Measurements from ENCODE around the gene WDR81.
"Not testable (repeated sequence)": the region's sequence is repeated elsewhere in the genome, so short reads cannot be mapped to it uniquely, and the experiment has no call there.

The WDR81 gene

GRCh38 chr17:1724351-1724868 is at the start of gene WDR81:
Gene WDR81, plus strand, starts transcription at chr17:1724704. Its CDS starts 256 bp downstream, at chr17:1724960.
- DNase-seq (ENCODE audit: low read depth), result peak; percentile 82

DNA sequence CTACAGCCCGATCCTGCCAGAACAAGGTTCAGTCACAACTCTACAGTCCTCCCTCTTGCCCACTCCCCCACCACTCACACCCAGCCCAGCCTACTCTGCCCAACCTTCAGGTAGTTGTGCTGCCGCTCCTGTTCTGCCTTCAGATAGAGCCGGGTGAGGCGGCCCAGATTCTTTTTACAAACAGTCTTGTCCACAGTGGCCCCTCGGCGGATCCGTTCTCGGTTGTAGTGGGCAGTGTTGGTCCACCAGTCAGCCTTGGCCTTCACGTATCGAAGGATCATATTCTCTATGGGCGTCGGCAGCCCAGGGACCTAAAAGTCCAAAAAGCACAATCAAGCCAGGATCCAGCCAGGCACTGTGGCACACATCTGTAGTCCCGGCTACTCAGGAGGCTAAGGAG is 48.1 kb upstream of the WDR81 start:
- no peak for DNase-seq (ENCODE audit: low read depth)

DNA sequence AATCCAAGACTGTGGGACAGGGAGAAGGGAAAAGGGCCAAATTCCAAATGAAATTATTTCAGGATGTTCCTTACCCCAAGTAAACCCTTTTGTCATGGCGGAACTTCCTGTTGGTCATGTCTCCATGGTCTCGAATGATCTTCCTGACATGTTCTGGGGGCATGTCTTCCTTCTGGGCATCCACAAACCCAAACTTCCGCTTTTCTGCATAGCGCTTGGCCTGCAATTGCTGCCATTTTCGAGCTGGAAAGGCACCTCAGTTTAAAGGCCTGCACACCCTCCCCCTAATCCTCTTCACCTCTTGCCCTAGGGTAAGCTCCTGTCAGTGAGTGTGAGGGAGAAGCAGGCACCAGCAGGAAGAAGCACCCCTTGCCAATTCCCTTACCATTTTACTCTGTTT is 41.0 kb upstream of the WDR81 start:
- DNase-seq (ENCODE audit: low read depth), result no peak

- DNase-seq (ENCODE audit: low read depth), result peak; percentile 97
These were observed 39.9 kb upstream of the WDR81 start, which contains the start of gene PRPF8 for GRCh38 chr17:1684378-1685189. Gene PRPF8, minus strand, starts transcription at chr17:1684867. Its CDS starts 296 bp downstream, at chr17:1684571.

- no peak for DNase-seq (ENCODE audit: low read depth)
These were observed 38.4 kb upstream of the WDR81 start for GRCh38 chr17:1686086-1686485.

- not testable (repeated sequence) for DNase-seq (ENCODE audit: low read depth)
These were observed 36.1 kb upstream of the WDR81 start for GRCh38 chr17:1688405-1688804.

DNA sequence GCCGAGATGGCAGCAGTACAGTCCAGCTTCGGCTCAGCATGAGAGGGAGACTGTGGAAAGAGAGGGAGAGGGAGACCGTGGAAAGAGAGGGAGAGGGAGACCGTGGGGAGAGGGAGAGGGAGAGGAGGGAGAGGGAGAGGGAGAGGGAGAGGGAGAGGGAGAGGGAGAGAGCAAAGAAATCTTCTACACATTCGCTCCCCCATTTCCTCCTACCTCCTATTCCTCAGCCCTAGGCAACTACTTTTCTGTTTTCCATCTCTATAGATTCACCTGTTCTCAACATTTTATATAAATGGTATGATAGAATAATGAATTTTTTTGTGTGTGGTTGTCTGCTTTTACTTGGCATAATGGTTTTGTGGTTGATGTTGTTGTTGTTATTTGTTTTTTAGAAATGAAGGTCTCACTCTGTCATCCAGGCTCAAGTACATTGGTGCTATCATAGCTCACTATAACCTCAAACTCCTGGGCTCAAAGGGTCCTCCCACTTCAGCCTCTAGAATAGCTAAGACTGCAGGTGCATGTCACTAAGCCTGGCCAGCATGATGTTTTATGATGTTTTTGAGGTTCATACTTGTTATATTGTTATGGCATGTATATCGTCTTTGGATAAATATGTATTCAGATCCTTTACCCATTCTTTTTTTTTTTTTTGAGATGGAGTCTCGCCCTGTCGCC is 33.8 kb upstream of the WDR81 start:
- DNase-seq (ENCODE audit: low read depth), result no peak

GRCh38 chr17:1693339-1693738 is 31.2 kb upstream of the WDR81 start:
- DNase-seq (ENCODE audit: low read depth), result no peak

DNA sequence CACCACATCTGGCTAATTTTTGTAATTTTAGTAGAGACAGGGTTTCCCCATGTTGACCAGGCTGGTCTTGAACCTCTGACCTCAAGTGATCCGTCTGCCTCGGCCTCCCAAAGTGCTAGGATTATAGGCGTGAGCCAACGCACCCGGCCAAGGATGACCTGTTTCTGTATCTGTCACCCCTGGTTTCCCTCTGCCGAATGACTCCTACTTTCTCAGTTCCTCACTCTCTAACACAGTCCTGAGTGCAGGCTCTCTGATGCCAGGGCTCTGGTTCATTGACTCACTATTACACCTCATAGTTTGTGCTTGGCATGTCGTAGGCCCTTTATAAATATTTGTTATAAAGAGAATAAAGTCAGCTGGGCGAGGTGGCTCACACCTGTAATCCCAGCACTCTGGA is 29.1 kb upstream of the WDR81 start:
- no peak for DNase-seq (ENCODE audit: low read depth)

- no peak for DNase-seq (ENCODE audit: low read depth)
These were observed 26.8 kb upstream of the WDR81 start for GRCh38 chr17:1697681-1698080.

DNA sequence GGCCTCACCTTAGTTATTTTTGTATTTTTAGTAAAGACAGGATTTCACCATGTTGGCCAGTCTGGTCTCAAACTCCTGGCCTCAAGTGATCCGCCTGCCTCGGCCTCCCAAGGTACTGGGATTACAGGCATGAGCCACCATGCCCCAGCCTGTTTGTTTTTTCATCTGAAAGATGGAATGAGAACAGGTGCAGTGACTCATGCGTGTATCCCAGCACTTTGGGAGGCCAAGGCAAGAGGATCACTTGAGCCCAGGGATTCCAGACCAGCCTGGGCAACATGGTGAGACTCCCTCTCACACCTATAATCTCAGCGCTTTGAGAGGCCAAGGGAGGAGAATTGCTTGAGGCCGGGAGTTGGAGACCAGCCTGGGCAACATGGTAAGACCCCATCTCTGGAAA is 24.6 kb upstream of the WDR81 start:
- DNase-seq (ENCODE audit: low read depth), result not testable (repeated sequence)

DNA sequence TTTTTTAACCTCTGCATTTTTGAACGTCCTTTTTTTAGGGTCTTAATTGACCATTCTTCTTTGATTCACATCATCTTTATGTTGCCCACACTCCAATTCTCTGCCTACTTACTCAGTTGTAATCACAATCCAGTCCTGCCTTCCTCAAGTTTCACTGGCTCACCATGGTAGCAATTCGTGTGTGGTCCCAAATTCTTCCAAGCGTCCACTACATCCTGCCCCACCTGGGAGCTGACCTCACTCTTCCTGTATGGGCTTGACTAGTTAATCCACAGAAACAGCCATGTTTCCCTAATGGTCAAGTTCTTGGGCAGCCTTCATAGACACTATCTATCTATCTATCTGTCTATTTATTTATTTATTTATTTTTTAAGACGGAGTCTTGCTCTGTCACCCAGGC is 21.4 kb upstream of the WDR81 start:
- no peak for DNase-seq (ENCODE audit: low read depth)

DNA sequence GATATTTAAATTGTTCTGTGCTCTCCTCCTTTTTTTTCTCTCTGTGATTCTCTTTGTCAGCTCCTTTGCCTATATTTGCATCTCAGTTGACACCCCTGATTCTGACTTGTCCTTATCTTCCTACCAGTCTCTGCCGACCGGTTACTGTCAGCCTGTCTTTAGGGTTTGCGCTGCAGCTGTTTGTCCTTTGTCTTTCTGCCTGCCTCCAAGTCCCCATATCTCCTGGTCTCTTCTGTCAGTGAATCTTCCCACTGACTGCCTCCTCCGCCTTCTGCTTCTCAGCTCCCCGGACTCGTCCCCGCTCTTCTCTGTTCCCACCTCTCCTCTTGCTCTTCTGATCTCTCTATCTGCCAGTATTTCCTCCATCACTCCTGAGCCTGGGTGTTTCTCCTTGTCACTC is 19.5 kb upstream of the WDR81 start:
- no peak for DNase-seq (ENCODE audit: low read depth)

DNA sequence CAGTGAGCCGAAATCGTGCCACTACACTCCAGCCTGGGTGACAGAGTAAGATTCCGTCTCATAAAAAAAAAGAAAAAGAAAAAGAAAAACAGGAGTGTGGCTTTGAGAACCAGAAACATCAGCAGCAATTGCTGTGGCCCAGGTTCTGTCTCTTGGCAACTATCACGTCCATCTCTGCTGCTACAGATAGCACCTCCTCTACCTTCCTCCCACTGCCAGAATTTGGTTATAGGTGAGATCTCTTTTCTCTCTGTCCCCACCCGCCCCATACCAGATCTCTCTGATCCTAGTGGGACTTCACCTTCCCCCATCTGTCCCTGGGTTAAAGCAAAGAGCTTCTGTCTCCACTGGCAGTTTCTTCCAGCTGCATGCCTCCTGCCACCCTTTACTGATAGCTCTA is 17.4 kb upstream of the WDR81 start:
- DNase-seq (ENCODE audit: low read depth), result no peak

GRCh38 chr17:1708791-1709346 is 15.6 kb upstream of the WDR81 start:
- DNase-seq (ENCODE audit: low read depth), result not testable (repeated sequence)

DNA sequence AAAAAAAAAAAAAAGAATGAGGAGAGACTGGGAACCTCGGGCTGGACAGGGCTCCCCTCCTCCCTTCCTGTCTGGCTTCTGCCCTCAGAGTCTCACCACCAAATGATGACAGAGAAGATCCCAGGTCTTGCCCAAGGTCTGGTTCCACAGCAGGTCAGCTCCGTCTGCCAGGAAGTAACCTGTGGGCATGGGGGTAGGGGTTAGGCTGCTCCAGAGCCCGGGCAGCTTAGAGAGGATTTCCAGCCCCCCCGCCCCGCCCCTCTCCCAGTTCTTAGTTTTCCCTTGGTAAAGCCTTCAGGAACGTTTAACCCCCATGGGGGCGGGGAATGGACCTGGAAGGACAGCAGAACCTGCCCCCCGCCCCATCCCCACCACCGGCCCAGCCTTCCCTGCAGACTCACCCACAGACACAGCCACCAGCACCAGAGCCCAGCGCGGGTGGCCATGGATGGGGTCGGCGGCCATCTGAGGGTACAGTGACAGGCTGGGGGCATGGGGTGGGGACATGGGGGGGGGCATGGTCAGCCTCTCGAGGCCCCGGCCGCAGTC is 15.0 kb upstream of the WDR81 start:
- DNase-seq (ENCODE audit: low read depth), result no peak

- no peak for DNase-seq (ENCODE audit: low read depth)
These were observed 14.3 kb upstream of the WDR81 start, which contains the start of gene TLCD2 for GRCh38 chr17:1709971-1710806. Gene TLCD2, minus strand, starts transcription at chr17:1710377. Its CDS starts 135 bp downstream, at chr17:1710242.

DNA sequence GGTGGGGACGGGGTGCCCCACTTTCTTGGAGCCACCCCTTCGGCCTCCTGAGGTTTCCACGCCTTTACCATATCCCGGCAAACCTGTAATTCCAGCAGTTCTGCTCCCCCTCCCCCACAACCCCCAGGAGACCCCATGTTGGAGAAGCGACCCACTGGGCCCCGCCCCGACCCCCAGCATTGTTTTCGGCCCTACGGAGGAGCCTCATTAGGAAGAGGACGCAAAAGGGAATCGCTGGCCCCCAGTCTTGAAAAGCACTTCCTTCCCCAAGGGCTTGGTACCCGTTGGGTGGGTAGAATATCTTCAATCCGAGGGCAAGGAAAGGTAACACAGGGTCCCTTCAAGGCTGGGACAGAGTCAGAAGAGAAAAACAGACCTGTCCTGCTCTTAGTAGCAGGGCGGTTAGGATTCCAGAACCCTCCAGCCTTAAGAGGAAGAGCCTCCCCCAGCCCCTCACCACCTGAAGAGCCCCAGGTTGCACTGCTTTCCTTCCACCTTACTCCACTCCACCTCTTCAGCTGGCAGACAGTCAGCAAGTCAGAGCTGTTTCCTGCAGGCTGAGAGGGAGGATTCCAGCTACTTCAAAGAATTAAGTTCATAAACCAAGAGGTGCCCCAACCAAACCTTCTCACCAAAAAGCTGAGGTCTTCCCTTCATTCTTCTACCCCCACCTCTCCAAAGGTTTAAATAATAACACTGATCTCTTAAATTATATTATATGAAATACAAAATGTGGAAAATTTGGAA is 13.5 kb upstream of the WDR81 start:
- DNase-seq (ENCODE audit: low read depth), result no peak

GRCh38 chr17:1711804-1712203 is 12.7 kb upstream of the WDR81 start:
- DNase-seq (ENCODE audit: low read depth), result no peak

DNA sequence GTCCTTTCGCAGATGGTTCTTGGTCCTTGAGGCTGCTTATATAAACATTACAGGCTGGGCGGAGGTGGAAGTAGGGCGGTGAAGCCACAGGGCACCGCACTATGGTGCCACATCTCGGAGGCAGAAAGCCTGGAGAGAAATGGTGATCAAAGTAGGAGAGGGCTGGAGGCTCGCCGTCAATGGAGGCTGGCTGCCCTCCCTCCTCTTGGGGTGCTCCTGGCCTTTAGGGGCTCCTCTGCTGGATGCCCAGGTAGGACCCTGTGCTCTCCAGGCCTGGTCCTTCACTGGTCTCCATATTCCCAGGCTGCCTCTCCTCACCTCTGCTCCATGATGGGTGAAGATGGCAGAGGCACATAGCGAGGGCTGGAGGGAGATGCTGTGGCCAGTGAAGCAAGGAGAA is 12.2 kb upstream of the WDR81 start:
- DNase-seq (ENCODE audit: low read depth), result no peak

Data from stimulated activated CD4-positive, alpha-beta T cell treated with anti-CD3 and anti-CD28 coated beads, Interleukin-2, amount 100 ng/mL, for 4 hours (primary cell).